ENCODE results near the gene EEF2K. TPM values are rescaled to one million over a fixed set of nuclear protein-coding genes. Genes with fewer than 3 reads are reported as not detected.

Gene EEF2K
- total and polyA plus RNA-seq, 2 donors (not counting 1 experiment from before 2014, with no cell fraction given), result 11.8 to 28.7 TPM

GRCh38 chr16:22336581-22336980 is 130.5 kb downstream of the EEF2K start:
- Mint-ChIP-seq H3K27ac (no peak overlapping the region), H3K9me3 (ENCODE audit: insufficient read depth) (peaks cover 23% of the 10 kb centered on the region), H3K4me3 (no peak overlapping the region), H3K4me1 (no peaks in the 10 kb centered on the region), H3K27me3 (no peaks in the 10 kb centered on the region)
- H3K9me3 ChIP-seq (ENCODE audit: control extremely low read depth in 1 of 3, control insufficient read depth in 2 of 3, insufficient read depth in 1 of 3, low read length in 2 of 3), result peaks cover 5 to 31% (median 19%) of the 10 kb centered on the region in 3 donors
- no peaks in the 10 kb centered on the region for H3K27me3 ChIP-seq (replicated peaks in 1 of 4; ENCODE audit: control extremely low read depth in 1 of 4, control insufficient read depth in 3 of 4, insufficient read depth in 4 of 4, low read length in 3 of 4)
- TF ChIP-seq EZH2 (IDR thresholded peaks at IDR 0.05; ENCODE audit: borderline replicate concordance, insufficient read depth, low read depth, low read length, poor library complexity, severe bottlenecking) (no peak), CTCF (IDR thresholded peaks at IDR 0.05) (no peak)
- H3K36me3 ChIP-seq (replicated peaks in 1 of 2; ENCODE audit: control extremely low read depth in 1 of 2, control insufficient read depth in 1 of 2, extremely low read depth in 1 of 2, insufficient read depth in 2 of 2, low read length in 1 of 2), result peaks cover 19 to 45% of the 10 kb centered on the region in 2 experiments
- no peak overlapping the region for H3K4me3 ChIP-seq (ENCODE audit: control extremely low read depth in 1 of 5, extremely low read depth in 1 of 5, insufficient read depth in 1 of 5, low read depth in 2 of 5, low read length in 4 of 5)
- no peaks in the 10 kb centered on the region for H3K79me2 ChIP-seq (ENCODE audit: control insufficient read depth, insufficient read depth, low read length)
- H3K4me2 ChIP-seq (replicated peaks; ENCODE audit: low read depth, low read length, poor library complexity, severe bottlenecking), result no peak overlapping the region
- no peaks in the 10 kb centered on the region for H3K4me1 ChIP-seq (ENCODE audit: control insufficient read depth in 2 of 2, insufficient read depth in 2 of 2, low read length in 2 of 2)
- no peak overlapping the region for H3K9ac ChIP-seq (ENCODE audit: low read length)
- ATAC-seq (ENCODE audit: low read depth), result no peak
- intact Hi-C loops (cut with micrococcal nuclease), result no loop called here
- ChIA-PET POLR2A (no interaction called here), CTCF (no interaction called here)
- H3K27ac ChIP-seq (ENCODE audit: low read length in 2 of 2), result no peak overlapping the region
- H2AFZ ChIP-seq (ENCODE audit: insufficient read depth, low read depth, low read length, poor library complexity, severe bottlenecking), result no peak overlapping the region
- no peak for DNase-seq
- H4K20me1 ChIP-seq (ENCODE audit: control insufficient read depth, insufficient read depth, low read length, poor library complexity, severe bottlenecking), result no peaks in the 10 kb centered on the region

GRCh38 chr16:22337045-22337444 is 131.0 kb downstream of the EEF2K start:
- intact Hi-C loops (cut with micrococcal nuclease), result no loop called here
- Histone ChIP-seq H3K4me1 (ENCODE audit: control insufficient read depth in 2 of 2, insufficient read depth in 2 of 2, low read length in 2 of 2) (no peaks in the 10 kb centered on the region), H4K20me1 (ENCODE audit: control insufficient read depth, insufficient read depth, low read length, poor library complexity, severe bottlenecking) (no peaks in the 10 kb centered on the region), H2AFZ (ENCODE audit: insufficient read depth, low read depth, low read length, poor library complexity, severe bottlenecking) (no peak overlapping the region), H3K79me2 (ENCODE audit: control insufficient read depth, insufficient read depth, low read length) (no peaks in the 10 kb centered on the region), H3K9ac (ENCODE audit: low read length) (no peak overlapping the region), H3K9me3 (ENCODE audit: control extremely low read depth in 1 of 3, control insufficient read depth in 2 of 3, insufficient read depth in 1 of 3, low read length in 2 of 3) (peaks cover 5 to 31% (median 19%) of the 10 kb centered on the region in 3 donors), H3K4me2 (replicated peaks; ENCODE audit: low read depth, low read length, poor library complexity, severe bottlenecking) (no peak overlapping the region), H3K36me3 (replicated peaks in 1 of 2; ENCODE audit: control extremely low read depth in 1 of 2, control insufficient read depth in 1 of 2, extremely low read depth in 1 of 2, insufficient read depth in 2 of 2, low read length in 1 of 2) (peaks cover 18 to 40% of the 10 kb centered on the region in 2 experiments), H3K27me3 (replicated peaks in 1 of 4; ENCODE audit: control extremely low read depth in 1 of 4, control insufficient read depth in 3 of 4, insufficient read depth in 4 of 4, low read length in 3 of 4) (no peaks in the 10 kb centered on the region), H3K4me3 (ENCODE audit: control extremely low read depth in 1 of 5, extremely low read depth in 1 of 5, insufficient read depth in 1 of 5, low read depth in 2 of 5, low read length in 4 of 5) (no peak overlapping the region), H3K27ac (ENCODE audit: low read length in 2 of 2) (no peak overlapping the region)
- Mint-ChIP-seq H3K4me3 (no peak overlapping the region), H3K27ac (no peak overlapping the region), H3K9me3 (ENCODE audit: insufficient read depth) (peaks cover 23% of the 10 kb centered on the region), H3K4me1 (no peaks in the 10 kb centered on the region), H3K27me3 (no peaks in the 10 kb centered on the region)
- ChIA-PET POLR2A (no interaction called here), CTCF (no interaction called here)
- no peak for TF ChIP-seq CTCF (IDR thresholded peaks at IDR 0.05)
- TF ChIP-seq EZH2 (IDR thresholded peaks at IDR 0.05; ENCODE audit: borderline replicate concordance, insufficient read depth, low read depth, low read length, poor library complexity, severe bottlenecking), result no peak
- no peak for DNase-seq
- no peak for ATAC-seq (ENCODE audit: low read depth)
